HG02571 (cell line): ENCODE data around the gene RYR1.
"Not testable (repeated sequence)": the region's sequence is repeated elsewhere in the genome, so short reads cannot be mapped to it uniquely, and the experiment has no call there.

Experiments
- ATAC-seq: cut with Tn5 transposase; IDR thresholded peaks from one replicate; pipeline ENCODE4 v1.9.1; 2021; ENCODE audit warnings: mild to moderate bottlenecking, moderate library complexity; ENCODE audit not compliant: unreplicated experiment

Gene RYR1

GRCh38 chr19:38559428-38560401 is 126.2 kb downstream of the RYR1 start:
- ATAC-seq: peak; percentile 72

DNA sequence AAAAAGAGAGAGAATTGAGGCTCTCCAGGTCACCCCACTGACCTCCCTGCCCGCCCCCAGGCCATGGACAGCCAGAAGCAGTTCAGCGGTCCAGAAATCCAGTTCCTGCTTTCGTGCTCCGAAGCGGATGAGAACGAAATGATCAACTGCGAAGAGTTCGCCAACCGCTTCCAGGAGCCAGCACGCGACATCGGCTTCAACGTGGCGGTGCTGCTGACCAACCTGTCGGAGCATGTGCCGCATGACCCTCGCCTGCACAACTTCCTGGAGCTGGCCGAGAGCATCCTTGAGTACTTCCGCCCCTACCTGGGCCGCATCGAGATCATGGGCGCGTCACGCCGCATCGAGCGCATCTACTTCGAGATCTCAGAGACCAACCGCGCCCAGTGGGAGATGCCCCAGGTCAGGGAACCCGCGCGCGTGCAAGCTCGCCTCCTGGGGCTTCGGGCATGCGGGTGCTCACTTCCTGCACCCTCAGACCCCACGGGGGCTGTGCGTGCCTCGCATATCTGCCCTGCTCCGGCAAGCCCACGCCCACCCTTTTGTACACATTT is 127.6 kb downstream of the RYR1 start:
- ATAC-seq: no peak

DNA sequence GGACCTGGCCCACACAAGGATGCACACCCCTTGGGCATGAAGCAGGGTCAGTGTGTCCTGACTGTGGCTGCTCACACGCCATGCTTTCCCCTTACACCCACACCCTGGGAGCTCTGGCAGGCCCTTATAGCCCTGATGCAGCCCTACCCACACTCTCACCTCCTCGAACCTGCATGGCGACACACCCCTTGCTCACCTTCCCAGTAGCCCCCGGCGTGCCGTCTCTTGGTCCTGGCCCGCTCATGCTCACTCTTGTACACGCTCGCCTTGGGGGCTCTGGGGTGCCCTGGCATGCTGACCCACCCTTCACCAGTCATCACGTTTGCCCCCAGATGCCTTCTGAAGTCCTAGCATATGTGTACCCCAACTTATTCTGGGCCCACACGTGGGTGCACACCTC is 128.2 kb downstream of the RYR1 start:
- no peak for ATAC-seq

DNA sequence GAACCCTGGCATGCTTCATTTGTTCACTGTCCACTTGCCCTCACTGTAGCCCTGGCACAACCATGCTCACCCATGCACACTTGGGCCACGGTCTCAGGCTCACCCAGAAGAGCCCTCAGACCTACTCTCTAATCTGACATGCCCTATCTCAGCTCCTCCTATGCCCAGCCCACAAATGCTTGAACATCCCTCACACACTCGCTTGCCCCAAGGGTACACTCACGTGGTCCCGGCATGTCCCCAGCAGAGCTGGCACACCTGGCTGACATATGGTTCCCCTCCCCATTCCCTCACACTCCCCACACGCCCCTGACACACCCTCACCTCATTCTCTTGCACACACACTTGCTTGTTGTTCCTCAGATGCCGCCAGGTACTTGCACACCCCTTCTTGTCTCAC is 128.6 kb downstream of the RYR1 start:
- no peak for ATAC-seq

- ATAC-seq: no peak
Observed at GRCh38 chr19:38563475-38563874, 130.0 kb downstream of the RYR1 start.

DNA sequence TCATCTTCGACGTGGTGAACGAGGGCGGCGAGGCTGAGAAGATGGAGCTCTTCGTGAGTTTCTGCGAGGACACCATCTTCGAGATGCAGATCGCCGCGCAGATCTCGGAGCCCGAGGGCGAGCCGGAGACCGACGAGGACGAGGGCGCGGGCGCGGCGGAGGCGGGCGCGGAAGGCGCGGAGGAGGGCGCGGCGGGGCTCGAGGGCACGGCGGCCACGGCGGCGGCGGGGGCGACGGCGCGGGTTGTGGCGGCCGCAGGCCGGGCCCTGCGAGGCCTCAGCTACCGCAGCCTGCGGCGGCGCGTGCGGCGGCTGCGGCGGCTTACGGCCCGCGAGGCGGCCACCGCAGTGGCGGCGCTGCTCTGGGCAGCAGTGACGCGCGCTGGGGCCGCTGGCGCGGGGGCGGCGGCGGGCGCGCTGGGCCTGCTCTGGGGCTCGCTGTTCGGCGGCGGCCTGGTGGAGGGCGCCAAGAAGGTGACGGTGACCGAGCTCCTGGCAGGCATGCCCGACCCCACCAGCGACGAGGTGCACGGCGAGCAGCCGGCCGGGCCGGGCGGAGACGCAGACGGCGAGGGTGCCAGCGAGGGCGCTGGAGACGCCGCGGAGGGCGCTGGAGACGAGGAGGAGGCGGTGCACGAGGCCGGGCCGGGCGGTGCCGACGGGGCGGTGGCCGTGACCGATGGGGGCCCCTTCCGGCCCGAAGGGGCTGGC is 131.6 kb downstream of the RYR1 start:
- no peak for ATAC-seq

GRCh38 chr19:38565691-38566105 is 132.2 kb downstream of the RYR1 start:
- no peak for ATAC-seq

- no peak for ATAC-seq
Observed at GRCh38 chr19:38569368-38569983, 136.0 kb downstream of the RYR1 start.

- ATAC-seq: no peak
Observed at GRCh38 chr19:38571682-38572081, 138.2 kb downstream of the RYR1 start.

DNA sequence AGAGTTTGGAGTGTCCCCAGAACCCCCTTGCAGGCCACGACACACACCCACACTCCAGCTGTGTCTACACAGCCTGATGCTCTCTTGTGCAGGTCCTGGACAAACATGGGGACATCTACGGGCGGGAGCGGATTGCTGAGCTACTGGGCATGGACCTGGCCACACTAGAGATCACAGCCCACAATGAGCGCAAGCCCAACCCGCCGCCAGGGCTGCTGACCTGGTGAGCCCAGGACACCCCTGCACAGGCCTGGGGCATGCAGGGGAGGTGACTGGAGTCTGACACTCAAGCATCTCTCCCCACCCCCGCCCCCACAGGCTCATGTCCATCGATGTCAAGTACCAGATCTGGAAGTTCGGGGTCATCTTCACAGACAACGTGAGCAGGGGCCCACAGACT is 144.3 kb downstream of the RYR1 start:
- no peak for ATAC-seq

- not testable (repeated sequence) for ATAC-seq
Observed at GRCh38 chr19:38579304-38579703, 145.8 kb downstream of the RYR1 start.

DNA sequence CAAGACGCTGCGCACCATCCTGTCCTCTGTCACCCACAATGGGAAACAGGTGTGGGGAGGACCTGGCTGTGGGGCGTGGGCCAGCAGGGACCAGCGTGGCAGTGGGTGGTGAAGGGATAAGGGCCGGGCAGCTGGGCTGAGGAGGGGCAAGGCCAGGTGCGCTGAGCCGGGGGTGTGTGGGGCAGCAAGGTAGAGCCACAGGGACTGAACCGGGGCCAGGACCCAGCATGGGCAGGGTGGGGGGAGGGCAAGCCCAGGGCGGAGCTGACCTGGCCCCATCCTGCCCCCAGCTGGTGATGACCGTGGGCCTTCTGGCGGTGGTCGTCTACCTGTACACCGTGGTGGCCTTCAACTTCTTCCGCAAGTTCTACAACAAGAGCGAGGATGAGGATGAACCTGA is 146.6 kb downstream of the RYR1 start:
- ATAC-seq: no peak

DNA sequence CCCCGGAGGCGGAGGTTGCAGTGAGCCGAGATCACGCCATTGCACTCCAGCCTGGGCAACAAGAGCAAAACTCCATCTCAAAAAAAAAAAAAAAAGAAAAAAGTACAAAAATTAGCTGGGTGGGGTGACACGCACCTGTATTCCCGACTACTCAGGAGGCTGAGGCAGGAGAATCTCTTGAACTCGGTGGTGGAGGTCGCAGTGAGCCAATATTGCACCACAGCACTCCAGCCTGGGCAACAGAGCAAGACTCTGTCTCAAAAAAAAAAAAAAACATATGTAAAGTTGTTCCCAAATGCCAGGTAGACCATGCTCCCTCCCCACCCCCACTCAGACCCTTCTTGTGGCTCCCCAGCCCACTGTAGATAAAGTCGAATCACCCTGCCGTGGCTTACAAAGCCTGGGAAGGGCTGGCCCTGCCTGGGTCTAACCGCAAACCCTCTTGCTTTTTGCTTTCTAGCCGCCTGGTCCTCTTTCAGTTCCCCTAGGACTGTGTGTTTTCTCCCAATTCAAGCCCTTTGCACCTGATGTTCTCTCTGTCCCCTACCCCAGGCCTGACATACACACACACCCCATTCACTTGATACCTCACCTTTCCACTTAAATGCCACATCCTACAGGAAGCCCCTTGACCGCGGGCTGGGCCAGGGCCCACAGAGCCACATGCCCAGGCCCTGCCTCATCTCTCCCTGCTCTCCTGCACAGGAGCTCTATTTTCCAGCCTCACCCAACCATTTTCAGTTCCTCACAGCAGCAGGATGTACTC is 149.9 kb downstream of the RYR1 start:
- no peak for ATAC-seq

DNA sequence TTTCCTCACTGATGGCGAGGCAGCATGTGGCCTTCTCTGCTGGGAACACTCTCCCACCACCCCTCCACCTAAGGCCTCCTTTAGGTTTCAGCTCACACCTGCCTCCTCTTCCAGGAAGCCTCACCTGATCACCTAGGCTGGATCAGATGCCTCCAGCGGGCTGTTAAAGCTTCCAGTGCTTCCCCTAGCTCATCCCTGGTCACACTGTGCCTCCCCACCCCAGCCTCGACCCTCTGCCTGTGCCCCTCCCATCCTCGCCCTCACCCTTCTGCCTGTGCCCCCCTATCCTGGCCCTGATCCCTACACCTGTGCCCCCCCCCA is 150.5 kb downstream of the RYR1 start:
- no peak for ATAC-seq

DNA sequence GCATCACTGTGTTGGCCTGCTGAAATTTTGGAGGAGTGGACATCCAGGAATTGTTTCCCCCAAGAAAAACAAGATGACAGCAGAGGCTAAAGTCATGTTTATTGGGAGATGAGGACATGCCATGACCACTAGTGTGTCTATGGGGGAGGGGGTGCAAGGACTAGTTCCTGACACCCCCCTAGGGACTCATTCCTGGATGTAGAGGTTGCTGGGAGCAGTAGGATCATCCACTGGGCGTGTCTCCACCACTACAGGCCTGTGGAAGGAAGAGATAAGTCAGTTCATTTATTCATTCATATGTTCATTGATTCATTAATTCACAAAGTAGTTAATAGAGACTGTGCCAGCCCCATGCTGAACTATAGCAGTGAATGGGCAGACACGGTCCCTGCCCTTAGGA is 154.1 kb downstream of the RYR1 start:
- ATAC-seq: no peak

DNA sequence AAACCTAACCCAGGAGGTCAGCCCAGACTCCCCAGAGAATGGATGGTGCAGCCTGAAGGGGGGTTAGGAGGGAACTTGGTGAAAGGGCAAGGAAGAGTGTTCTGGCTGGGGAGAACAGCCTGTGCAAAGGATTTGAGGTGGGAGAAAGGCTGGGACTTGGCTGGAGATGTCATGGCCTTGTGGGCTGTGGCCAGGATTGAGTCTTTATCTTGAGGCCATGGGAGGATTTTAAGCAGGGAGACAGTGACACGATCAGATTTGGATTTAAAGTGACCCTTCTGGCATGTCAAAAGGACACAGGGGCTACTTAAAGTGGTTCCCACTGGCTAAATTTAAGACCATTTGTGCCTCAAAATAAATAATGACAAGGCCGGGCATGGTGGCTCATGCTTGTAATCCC is 154.6 kb downstream of the RYR1 start:
- no peak for ATAC-seq

GRCh38 chr19:38592940-38593339 is 159.4 kb downstream of the RYR1 start:
- no peak for ATAC-seq

- ATAC-seq: no peak
Observed at GRCh38 chr19:38596057-38596981, 162.8 kb downstream of the RYR1 start.

DNA sequence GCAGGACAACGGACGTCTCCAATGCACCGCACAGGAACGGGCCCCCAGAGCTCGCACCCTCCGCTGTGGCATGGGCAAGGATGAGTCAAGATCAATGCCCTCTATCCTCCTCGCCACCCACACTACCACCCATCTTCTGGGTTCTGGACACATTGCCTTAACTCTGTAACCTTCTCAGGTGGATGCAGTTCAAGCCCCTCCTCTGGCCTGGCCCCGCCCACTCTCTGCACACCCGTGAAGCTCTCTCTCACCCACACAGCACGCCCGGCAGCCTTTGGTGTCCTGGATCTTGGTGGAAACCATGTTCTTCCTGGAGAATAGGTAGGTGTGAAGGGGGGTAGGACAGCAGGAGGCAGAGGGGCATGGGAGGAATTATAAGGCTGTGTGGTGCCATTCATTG is 163.6 kb downstream of the RYR1 start:
- no peak for ATAC-seq

- no peak for ATAC-seq
Observed at GRCh38 chr19:38599722-38600121, 166.2 kb downstream of the RYR1 start.
